Measurements from ENCODE around the gene SLC51A.

- TF ChIP-seq CTCF (IDR thresholded peaks at IDR 0.05) (no peak), POLR2AphosphoS5 (IDR thresholded peaks at IDR 0.05) (no peak), POLR2A (IDR thresholded peaks at IDR 0.05) (no peak), EP300 (IDR thresholded peaks at IDR 0.05) (no peak)
Observed at GRCh38 chr3:196208942-196209695, 7.2 kb upstream of the SLC51A start.
